ENCODE data around the gene EVC2.

- no peak for TF ChIP-seq CTCF (IDR thresholded peaks at IDR 0.05; ENCODE audit: insufficient read depth, low read length)
- TF ChIP-seq POLR2AphosphoS5 (IDR thresholded peaks at IDR 0.05; ENCODE audit: low read depth), result no peak
- no peak for TF ChIP-seq SPI1 (IDR thresholded peaks at IDR 0.05; ENCODE audit: borderline replicate concordance, low read depth)
- TF ChIP-seq REST (IDR thresholded peaks at IDR 0.05; ENCODE audit: insufficient replicate concordance, low read depth), result no peak
Observed at GRCh38 chr4:5571646-5572045, 136.7 kb downstream of the EVC2 start.

Data from HL-60 (cell line).